Activated CD4-positive, alpha-beta memory T cell treated with anti-CD3 and anti-CD28 coated beads, Interleukin-2, amount 10 ng/mL, durations not matched to agents 7 days and 5 days (primary cell): Measurements from ENCODE around the gene PAK4. TPM values are rescaled to one million over a fixed set of nuclear protein-coding genes. Genes with fewer than 3 reads are reported as not detected.

Experiments used
- CTCF ChIA-PET: fragments of 350-600 bp; sonication (Branson Sonifier 250); formaldehyde crosslinking; loops from one replicate; lab custom pipeline; 2021; ENCODE audit warnings: antibody characterized with exemption, inconsistent platforms; lab: Charles Lee
- POLR2A ChIA-PET: fragments of 350-600 bp; sonication (Branson Sonifier 250); formaldehyde crosslinking; loops from one replicate; lab custom pipeline; 2021; ENCODE audit warnings: antibody characterized with exemption; lab: Charles Lee
- DNase-seq: peaks from one replicate; pipeline ENCODE4 v3.0.0-alpha.2; 2020
- H3K27ac Mint-ChIP-seq: one replicate; pipeline ENCODE4 v1.8.0; 2021; ENCODE audit warnings: mild to moderate bottlenecking, mixed read lengths
- H3K27me3 Mint-ChIP-seq: one replicate; pipeline ENCODE4 v1.8.0; 2021; ENCODE audit warnings: mixed read lengths
- H3K36me3 Mint-ChIP-seq: one replicate; pipeline ENCODE4 v1.8.0; 2021; ENCODE audit warnings: low read depth, mixed read lengths
- H3K4me1 Mint-ChIP-seq: one replicate; pipeline ENCODE4 v1.8.0; 2021; ENCODE audit warnings: mixed read lengths
- H3K4me3 Mint-ChIP-seq: one replicate; pipeline ENCODE4 v1.8.0; 2021; ENCODE audit warnings: mild to moderate bottlenecking, mixed read lengths
- H3K9me3 Mint-ChIP-seq: one replicate; pipeline ENCODE4 v1.8.0; 2021; ENCODE audit warnings: mixed read lengths
- total RNA-seq, 2 experiments: library from RNA; stranded (reverse); gene quantifications; one replicate each; pipeline ENCODE4 v1.2.3, GENCODE V29; 2021

The PAK4 gene
- total RNA-seq, 2 experiments from 2014 or later = 16.2 to 19.6 TPM

DNA sequence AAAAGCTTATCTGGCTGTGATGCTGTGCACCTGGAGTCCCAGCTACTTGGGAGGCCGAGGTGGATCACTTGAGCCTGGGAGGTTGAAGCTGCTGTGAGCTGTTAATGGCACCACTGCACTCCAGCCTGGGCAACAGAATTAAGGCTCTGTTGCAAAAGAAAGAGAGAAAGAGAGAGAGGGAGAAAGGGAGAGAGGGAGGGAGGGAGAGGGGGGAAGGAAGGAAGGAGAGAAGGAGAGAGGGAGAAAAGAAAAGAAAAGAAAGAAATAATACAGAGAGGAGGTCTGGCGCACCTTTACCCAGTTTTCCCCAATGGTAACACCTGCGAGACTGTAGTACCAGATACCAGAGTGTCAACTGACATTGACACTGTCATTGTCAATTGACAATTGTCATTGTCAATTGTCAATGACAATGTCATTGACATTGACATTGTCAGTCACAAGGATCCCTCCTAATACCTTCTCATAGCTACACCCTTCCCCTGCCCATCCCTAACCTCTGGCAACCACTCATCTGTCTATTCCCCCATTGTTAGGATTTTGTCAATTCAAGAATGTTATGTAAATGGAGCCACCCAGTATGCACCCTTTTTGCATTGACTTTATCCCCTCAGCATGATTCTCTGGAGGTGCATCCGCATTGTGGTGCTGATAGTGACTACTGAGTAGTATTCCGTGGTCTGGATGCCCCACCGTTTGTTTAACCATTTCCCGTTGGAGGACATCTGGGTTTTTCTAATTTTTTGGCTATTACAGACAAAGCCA lies 21.3 kb downstream of the PAK4 start:
- peaks cover 5% of the 10 kb centered on the region for H3K36me3 Mint-ChIP-seq
- H3K4me1 Mint-ChIP-seq = peaks cover 3% of the 10 kb centered on the region
- no peak overlapping the region for H3K27ac Mint-ChIP-seq
- ChIA-PET POLR2A (no interaction called here), CTCF (interaction anchor here (0.6 to 0.7 kb wide), 2 partner anchors 216 to 751 kb away, joined by 3 to 6 read pairs; partner anchors contain the start of genes MRPS12 and SARS2)
- H3K27me3 Mint-ChIP-seq = no peaks in the 10 kb centered on the region
- no peak overlapping the region for H3K4me3 Mint-ChIP-seq
- DNase-seq = no peak
- no peaks in the 10 kb centered on the region for H3K9me3 Mint-ChIP-seq

DNA sequence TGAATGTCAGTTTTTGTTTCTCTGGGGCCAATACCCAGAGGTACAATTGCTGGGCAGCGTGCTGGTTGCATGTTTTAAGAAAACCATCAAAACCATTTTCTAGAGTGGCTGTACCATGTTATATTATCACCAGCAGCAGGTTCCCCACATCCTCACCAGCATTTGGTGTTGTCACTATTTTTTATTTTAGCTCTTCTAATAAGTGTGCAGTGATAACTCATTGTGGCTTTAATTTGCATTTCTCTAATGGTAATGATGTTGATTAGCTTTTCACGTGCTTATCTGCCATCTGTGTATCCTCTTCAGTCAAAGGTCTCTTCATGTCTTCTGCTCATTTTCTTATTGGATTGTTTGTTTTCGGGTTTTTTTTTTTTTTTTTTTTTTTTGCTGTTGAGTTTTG lies 21.9 kb downstream of the PAK4 start:
- Mint-ChIP-seq H3K36me3 (peaks cover 5% of the 10 kb centered on the region), H3K4me1 (peaks cover 3% of the 10 kb centered on the region), H3K27me3 (no peaks in the 10 kb centered on the region), H3K9me3 (no peaks in the 10 kb centered on the region), H3K4me3 (no peak overlapping the region), H3K27ac (no peak overlapping the region)
- no peak for DNase-seq
- ChIA-PET CTCF (interaction anchor here (0.6 kb wide), 1 partner anchor 750 kb away, joined by 6 read pairs; no protein-coding TSS in a partner anchor), POLR2A (no interaction called here)

DNA sequence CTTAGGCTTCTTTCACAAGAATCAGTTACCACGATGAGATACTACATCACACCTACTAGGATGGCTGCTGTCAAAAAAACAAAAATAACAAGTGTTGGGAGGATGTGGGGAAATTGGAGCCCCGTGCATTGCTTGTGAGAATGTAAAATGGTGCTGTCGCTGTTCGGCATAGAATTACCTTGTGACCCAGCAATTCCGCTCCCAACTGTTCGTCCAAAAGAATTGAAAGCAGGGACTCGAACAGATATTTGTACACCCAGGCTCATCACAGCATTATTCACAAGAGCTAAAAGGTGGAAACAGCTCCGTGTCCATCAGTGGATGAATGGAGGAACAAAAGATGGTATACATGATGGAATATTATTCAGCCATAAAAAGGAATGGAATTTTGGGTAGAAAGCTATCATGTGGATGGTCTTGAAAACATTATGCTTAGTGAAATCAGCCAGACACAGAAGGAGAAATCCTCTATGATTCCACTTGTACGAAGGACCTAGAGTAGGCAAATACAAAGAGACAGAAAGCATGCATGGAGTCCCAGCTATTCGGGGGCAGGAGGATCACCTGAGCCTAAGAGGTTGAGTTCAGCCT lies 23.4 kb downstream of the PAK4 start:
- no peak for DNase-seq
- Mint-ChIP-seq H3K4me1 (peaks cover 4% of the 10 kb centered on the region), H3K4me3 (no peak overlapping the region), H3K36me3 (peaks cover 5% of the 10 kb centered on the region), H3K27ac (no peak overlapping the region), H3K27me3 (no peaks in the 10 kb centered on the region), H3K9me3 (no peaks in the 10 kb centered on the region)
- POLR2A ChIA-PET = no interaction called here
- CTCF ChIA-PET = no interaction called here

DNA sequence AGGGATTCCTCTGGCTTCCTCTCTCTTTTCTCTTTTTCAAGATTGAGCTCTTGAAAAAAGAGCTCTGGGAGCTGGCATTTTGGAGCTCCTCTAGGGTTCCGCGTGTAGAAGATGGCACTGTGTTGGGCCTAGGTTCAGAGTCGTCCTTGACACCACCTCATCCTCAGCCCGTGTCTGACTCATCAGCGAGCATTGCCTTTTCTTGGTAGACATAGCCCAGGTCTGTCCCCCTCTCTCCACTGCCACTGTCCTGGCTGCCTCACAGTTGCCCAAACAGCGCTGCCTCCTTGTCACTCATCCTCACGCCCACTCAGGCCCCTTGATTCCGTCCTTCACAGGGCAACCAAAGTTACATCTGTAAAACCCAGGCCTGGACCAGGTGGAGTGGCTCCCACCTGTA lies 24.6 kb downstream of the PAK4 start:
- Mint-ChIP-seq H3K27me3 (no peaks in the 10 kb centered on the region), H3K9me3 (no peaks in the 10 kb centered on the region), H3K4me1 (peaks cover 7% of the 10 kb centered on the region), H3K4me3 (no peak overlapping the region), H3K36me3 (peaks cover 5% of the 10 kb centered on the region), H3K27ac (no peak overlapping the region)
- DNase-seq = no peak
- ChIA-PET POLR2A (no interaction called here), CTCF (interaction anchor here (0.7 kb wide), 1 partner anchor 36 kb away, joined by 3 read pairs; no protein-coding TSS in a partner anchor)

DNA sequence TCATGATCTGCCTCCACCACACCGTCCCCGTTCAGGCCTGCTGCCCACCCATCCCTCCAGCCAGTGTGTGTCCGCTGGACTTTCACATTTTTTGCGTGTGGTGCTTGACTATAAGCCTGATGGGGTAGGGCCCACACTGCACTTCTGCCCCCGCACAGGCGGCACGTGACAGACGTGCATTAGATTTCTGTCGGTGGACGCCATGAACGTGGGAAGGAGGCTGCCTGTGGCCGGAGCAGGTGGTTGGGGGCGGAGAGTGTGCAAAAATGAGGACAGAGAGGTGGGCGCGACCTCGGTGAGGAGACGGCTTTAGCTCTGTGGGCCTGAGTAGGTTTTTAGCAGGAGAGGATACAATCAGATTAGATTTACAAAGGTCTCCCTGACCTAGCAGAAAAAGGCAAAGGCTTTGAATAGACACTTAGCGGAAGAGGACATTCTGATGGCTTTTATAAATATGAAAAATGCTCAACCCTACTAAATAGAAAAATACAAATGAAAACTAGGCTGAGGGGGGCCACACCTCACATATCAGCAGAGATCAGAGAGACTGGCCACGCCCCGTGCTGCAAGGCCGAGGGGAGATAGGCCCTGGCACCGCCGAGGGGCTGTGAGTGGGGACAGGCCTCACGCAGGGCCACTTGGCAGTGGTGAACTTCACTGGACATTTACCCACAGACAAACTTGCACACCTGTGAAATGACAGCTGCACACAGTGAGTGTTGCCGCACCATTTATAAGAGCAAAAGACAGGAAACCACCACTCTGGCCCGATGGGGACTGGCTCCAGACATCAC lies 25.4 kb downstream of the PAK4 start:
- Mint-ChIP-seq H3K27ac (no peak overlapping the region), H3K4me3 (no peak overlapping the region), H3K36me3 (peaks cover 5% of the 10 kb centered on the region), H3K27me3 (no peaks in the 10 kb centered on the region), H3K9me3 (no peaks in the 10 kb centered on the region), H3K4me1 (peaks cover 9% of the 10 kb centered on the region)
- DNase-seq = no peak
- POLR2A ChIA-PET = no interaction called here
- CTCF ChIA-PET = no interaction called here

DNA sequence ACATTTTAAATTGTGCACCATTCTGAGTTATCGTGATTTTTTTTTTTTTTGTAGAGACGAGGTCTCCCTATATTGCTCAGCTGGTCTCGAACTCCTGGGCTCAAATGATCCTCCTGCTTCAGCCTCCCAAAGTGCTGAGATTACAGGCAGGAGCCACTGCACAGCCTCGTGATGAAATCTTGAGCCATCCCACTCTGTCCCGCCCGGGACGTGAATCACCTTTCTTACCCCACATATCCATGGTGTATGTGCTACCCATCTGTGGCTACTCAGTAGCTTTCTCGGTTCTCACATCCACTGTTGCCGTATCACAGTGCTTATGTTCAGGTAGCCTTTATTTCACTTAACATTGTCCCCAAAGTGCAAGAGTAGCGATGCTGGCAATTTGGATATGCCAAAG lies 26.5 kb downstream of the PAK4 start:
- H3K27me3 Mint-ChIP-seq = no peaks in the 10 kb centered on the region
- ChIA-PET POLR2A (no interaction called here), CTCF (interaction anchor here (0.8 kb wide), 1 partner anchor 42 kb away, joined by 3 read pairs; no protein-coding TSS in a partner anchor)
- no peak overlapping the region for H3K4me3 Mint-ChIP-seq
- H3K9me3 Mint-ChIP-seq = no peaks in the 10 kb centered on the region
- peaks cover 5% of the 10 kb centered on the region for H3K36me3 Mint-ChIP-seq
- H3K4me1 Mint-ChIP-seq = peaks cover 12% of the 10 kb centered on the region
- no peak for DNase-seq
- H3K27ac Mint-ChIP-seq = no peak overlapping the region

DNA sequence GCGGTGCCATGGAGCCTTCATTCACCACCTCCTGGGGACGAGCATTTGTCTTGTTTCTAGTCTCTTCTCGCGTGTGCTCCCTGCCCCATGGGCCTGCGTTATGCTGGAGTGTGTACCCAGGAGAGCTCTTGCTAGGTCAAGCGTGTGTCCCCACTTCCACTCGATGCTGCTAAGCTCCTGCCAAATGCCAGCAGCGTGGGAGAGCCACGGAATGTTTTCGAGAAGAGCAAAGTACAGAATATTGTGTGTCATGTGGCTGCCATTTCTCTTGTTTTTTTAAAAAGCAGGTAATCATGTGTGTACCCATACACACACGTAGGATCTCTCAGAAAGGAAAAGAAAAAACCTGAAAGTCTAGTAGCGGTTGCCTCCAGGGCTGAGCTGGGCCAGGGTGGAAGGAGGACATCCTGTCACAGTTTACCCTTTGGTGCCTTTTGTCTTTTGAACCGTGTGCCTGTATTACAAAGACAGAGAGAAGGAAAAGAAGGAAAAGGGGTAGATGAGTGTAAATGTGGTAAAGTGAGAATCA lies 28.6 kb downstream of the PAK4 start:
- no peak overlapping the region for H3K27ac Mint-ChIP-seq
- H3K4me1 Mint-ChIP-seq = peaks cover 15% of the 10 kb centered on the region
- DNase-seq = no peak
- POLR2A ChIA-PET = no interaction called here
- H3K4me3 Mint-ChIP-seq = no peak overlapping the region
- no peaks in the 10 kb centered on the region for H3K36me3 Mint-ChIP-seq
- CTCF ChIA-PET = no interaction called here
- H3K27me3 Mint-ChIP-seq = no peaks in the 10 kb centered on the region
- H3K9me3 Mint-ChIP-seq = no peaks in the 10 kb centered on the region

DNA sequence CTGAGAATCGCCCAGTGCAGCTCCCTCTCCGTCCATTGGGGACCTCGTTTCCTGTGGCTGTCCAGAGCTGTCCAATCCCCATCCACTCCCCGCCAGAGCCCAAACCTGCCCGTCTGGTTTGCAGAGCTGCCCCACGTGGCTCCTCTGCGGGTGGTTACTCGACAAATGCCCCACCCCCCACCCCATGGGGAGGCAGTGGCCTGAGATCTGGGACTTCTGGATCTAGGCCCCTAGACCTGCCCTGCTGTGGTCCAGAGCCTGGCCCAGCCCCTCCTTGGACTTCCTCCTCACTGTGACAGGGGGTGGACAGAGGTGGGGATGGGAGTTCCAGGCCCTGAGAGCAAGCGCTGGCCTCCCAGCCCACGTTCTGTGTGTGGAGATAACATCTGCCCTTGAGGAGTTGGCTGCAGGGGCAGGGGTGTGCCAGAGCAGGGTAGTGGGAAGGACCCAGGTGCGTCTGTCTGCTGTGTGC lies 29.1 kb downstream of the PAK4 start:
- H3K9me3 Mint-ChIP-seq = no peaks in the 10 kb centered on the region
- CTCF ChIA-PET = no interaction called here
- POLR2A ChIA-PET = no interaction called here
- H3K36me3 Mint-ChIP-seq = no peaks in the 10 kb centered on the region
- no peak overlapping the region for H3K27ac Mint-ChIP-seq
- H3K4me1 Mint-ChIP-seq = peaks cover 15% of the 10 kb centered on the region
- H3K27me3 Mint-ChIP-seq = no peaks in the 10 kb centered on the region
- DNase-seq = no peak
- H3K4me3 Mint-ChIP-seq = no peak overlapping the region

DNA sequence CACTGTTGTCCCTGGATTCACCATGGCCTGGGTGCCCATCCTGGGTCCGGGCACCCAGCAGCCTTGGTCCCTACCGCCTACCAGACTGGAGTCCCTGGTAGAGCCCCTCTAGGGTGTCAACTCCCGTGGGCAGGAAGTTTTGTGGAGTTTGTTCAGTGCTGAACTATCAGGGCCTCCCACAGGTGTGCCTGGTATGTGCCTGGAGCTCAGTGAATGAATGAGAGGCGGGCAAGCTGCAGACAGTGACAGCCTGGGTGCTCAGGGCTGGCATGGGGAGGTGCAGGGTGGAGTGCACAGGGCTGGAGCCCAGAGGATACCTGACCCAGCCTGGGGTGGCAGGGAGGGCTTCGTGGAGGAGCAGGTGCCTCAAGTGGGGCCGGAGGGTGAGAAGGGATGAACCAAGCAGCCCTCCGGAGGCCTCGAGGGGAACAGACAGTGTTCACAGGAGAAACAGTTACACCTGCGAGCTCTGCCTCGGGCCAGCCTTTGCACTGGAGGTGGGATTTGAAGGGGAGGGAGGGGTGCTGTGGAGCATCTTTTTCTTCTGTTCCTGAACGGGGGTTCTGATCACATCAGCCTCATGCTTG lies 29.6 kb downstream of the PAK4 start:
- ChIA-PET POLR2A (no interaction called here), CTCF (no interaction called here)
- Mint-ChIP-seq H3K4me3 (no peak overlapping the region), H3K9me3 (no peaks in the 10 kb centered on the region), H3K27ac (no peak overlapping the region), H3K27me3 (no peaks in the 10 kb centered on the region), H3K36me3 (no peaks in the 10 kb centered on the region), H3K4me1 (peaks cover 15% of the 10 kb centered on the region)
- DNase-seq = no peak

DNA sequence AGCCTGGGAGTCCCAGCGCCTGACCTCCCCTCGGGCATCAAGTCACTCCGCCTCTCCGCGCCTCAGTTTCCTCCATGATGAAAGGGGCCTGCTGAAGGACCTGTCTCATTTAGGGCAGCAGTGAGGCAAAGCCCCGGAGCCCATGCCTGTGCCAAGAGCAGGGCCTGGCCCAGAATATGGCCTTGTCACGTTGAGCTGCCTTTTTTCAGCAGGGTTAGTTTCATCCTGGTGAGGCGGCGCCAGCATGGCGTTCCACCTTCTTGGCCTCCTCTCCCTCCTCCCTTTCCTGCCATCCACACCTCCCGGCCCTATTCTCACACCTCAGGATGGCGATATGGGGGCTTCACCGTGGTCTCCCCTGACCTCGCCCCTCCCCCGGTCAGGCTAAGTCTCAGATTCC lies 30.2 kb downstream of the PAK4 start:
- no peaks in the 10 kb centered on the region for H3K9me3 Mint-ChIP-seq
- POLR2A ChIA-PET = no interaction called here
- H3K36me3 Mint-ChIP-seq = no peaks in the 10 kb centered on the region
- CTCF ChIA-PET = no interaction called here
- no peak overlapping the region for H3K27ac Mint-ChIP-seq
- H3K4me1 Mint-ChIP-seq = peaks cover 15% of the 10 kb centered on the region
- H3K4me3 Mint-ChIP-seq = no peak overlapping the region
- DNase-seq = no peak
- no peaks in the 10 kb centered on the region for H3K27me3 Mint-ChIP-seq

DNA sequence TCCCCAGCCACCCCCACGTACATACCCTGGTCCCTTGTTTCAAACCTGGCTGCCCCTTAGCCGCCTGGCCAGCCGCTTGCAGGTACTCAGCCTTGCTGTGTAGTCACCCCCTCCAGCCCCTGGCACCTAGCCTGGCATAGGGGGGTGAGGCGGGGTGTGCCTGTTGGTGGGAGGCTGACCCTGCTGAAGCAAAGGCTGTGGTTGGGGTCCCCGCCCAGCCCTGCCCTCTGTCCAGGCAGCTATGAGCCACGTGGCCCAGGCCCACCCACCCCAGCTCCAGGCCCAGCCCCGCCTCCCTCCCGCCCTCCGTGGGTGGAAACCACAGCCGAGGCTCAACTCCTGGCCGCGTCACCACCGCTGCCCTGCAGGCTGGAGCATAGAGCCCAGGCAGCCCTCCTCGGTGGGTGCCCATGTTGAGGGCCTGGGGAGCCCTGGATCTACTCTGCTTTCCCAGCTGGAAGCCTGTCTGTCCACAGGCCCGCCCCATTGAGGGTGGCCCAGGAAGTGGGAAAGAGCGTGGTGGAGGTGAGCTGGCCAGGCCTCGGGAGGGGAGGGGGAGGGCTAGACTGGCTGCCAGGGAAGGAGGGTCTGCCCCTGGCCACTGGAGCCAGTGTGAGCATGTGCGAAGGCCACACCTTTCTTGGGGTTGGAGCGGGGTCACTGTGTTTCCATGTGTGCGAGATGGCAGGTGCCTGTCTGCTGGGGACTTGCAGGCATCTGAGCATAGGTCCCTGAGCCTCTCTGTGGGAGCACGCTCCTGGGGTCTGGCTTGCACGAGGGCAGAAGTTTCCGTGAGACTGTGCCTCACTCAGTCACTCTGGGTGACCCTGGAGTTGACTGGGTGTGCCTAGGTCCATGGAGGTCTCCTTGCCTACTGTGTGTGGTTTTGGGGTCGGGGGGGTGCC lies 31.0 kb downstream of the PAK4 start:
- CTCF ChIA-PET = no interaction called here
- Mint-ChIP-seq H3K36me3 (no peaks in the 10 kb centered on the region), H3K9me3 (no peaks in the 10 kb centered on the region), H3K4me1 (peaks cover 14% of the 10 kb centered on the region), H3K27me3 (no peaks in the 10 kb centered on the region), H3K4me3 (no peak overlapping the region), H3K27ac (no peak overlapping the region)
- no peak for DNase-seq
- POLR2A ChIA-PET = no interaction called here
